Stimulated activated CD4-positive, alpha-beta T cell treated with anti-CD3 and anti-CD28 coated beads, Interleukin-4, amount 100 ng/mL, for 24 hours (primary cell): ENCODE results near the gene PGM1.

Experiments
- DNase-seq: peaks from one replicate; pipeline ENCODE4 v3.0.0-alpha.2; 2020

Gene PGM1

DNA sequence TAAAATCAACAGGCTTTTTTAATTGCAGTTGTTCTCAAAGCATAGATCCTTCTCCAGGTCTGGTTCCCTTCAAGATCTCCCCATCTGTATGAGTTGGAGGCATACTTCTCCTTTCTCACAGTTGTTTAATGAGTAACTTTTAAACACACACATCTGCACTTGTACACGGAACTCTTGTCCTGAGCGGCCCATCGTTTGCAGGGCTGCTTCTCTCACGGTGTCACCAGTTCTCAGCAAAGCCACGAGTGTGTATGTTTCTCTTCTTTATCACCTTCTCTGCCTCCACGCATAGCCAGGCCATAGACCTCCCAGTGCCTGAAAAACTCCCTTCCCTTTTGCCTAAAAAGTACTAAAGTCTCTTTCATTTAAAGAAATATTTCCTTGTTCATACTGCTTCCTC lies 111.9 kb downstream of the PGM1 start:
- no peak for DNase-seq

DNA sequence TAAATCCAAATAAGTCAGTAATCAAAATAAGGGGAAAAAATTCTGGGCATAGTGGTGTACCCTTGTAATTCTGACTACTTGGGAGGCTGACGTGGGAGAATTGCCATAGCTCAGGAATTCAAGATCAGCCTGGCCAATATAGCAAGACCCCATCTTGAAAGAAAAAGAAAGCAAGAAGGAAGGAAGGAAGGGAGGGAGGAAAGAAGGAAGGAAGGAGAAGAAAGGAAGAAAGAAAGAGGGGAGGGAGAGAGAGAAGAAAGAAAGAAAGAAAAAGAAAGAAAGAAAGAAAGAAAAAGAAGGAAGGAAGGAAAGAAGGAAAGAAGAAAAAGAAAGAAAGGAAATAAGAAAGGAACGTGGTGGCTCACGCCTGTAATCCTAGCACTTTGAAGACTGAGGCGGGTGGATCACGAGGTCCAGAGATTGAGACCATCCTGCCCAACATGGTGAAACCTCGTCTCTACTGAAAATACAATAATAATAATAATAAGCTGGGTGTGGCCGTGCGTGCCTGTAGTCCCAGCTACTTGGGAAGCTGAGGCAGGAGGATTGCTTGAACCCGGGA lies 116.1 kb downstream of the PGM1 start:
- DNase-seq = no peak
